OCI-LY7 (cell line): ENCODE results near the gene ENDOV. TPM values are rescaled to one million over a fixed set of nuclear protein-coding genes. Genes with fewer than 3 reads are reported as not detected.

Experiments
- BruUV-seq: library from RNA; stranded (reverse); fragments of 400-500 nt; replicated peaks from 2 replicates; lab custom pipeline; 2021; lab: Mats Ljungman, UMichigan
- CTCF ChIA-PET: fragments of 300-600 bp; sonication (Branson Sonifier 250); formaldehyde crosslinking; loops from one replicate; lab custom pipeline; 2022; ENCODE audit warnings: antibody characterized with exemption; ENCODE audit not compliant: unreplicated experiment; lab: Charles Lee
- POLR2A ChIA-PET: fragments of 300-600 bp; sonication (Branson Sonifier 250); formaldehyde crosslinking; loops from one replicate; lab custom pipeline; 2022; ENCODE audit warnings: antibody characterized with exemption; lab: Charles Lee
- DNase-seq: peaks from one replicate; pipeline ENCODE4 v3.0.0-alpha.2; 2015; ENCODE audit warnings: low spot score
- H2AFZ ChIP-seq: fragments of 200-600 bp; sonication (generic), shearing (Covaris generic); 2 replicates; pipeline ENCODE4 v1.6.1; 2014; ENCODE audit warnings: mild to moderate bottlenecking, antibody characterized with exemption, low read length, moderate library complexity
- H3K27ac ChIP-seq: fragments of 200-600 bp; sonication (generic); 2 replicates; pipeline ENCODE4 v1.5.1; 2014; ENCODE audit warnings: mixed run types, low read depth, mild to moderate bottlenecking, moderate library complexity, low read length, inconsistent platforms; ENCODE audit not compliant: poor library complexity, severe bottlenecking
- H3K36me3 ChIP-seq: fragments of 200-600 bp; sonication (generic); 2 replicates; pipeline ENCODE4 v1.6.1; 2014; ENCODE audit warnings: mild to moderate bottlenecking, antibody characterized with exemption, low read length, moderate library complexity, mixed read lengths; ENCODE audit not compliant: insufficient read depth
- H3K4me1 ChIP-seq: fragments of 200-600 bp; sonication (generic); 2 replicates; pipeline ENCODE4 v1.5.1; 2014; ENCODE audit warnings: mild to moderate bottlenecking, low read length; ENCODE audit not compliant: insufficient read depth, poor library complexity, severe bottlenecking
- H3K4me2 ChIP-seq: fragments of 200-600 bp; sonication (generic); 2 replicates; pipeline ENCODE4 v1.6.1; 2014; ENCODE audit warnings: mild to moderate bottlenecking, low read length
- H3K4me3 ChIP-seq: fragments of 200-600 bp; sonication (generic); 2 replicates; pipeline ENCODE4 v1.5.1; 2014; ENCODE audit warnings: mild to moderate bottlenecking, low read depth, low read length; ENCODE audit not compliant: poor library complexity, severe bottlenecking
- H3K79me2 ChIP-seq: fragments of 200-600 bp; sonication (generic); 2 replicates; pipeline ENCODE4 v1.6.1; 2016; ENCODE audit warnings: low read depth, mild to moderate bottlenecking, low read length, moderate library complexity, mixed read lengths; ENCODE audit not compliant: insufficient read depth
- H3K9me2 ChIP-seq: fragments of 200-600 bp; sonication (generic); 2 replicates; pipeline ENCODE4 v1.6.1; 2016; ENCODE audit warnings: mild to moderate bottlenecking, low read length, mixed read lengths; ENCODE audit not compliant: insufficient read depth
- H3K9me3 ChIP-seq: fragments of 200-600 bp; sonication (generic); 2 replicates; pipeline ENCODE4 v1.6.1; 2014; ENCODE audit warnings: mild to moderate bottlenecking, mixed run types, low read length, mixed read lengths
- H4K20me1 ChIP-seq: fragments of 200-600 bp; sonication (generic); 2 replicates; pipeline ENCODE4 v1.6.1; 2014; ENCODE audit warnings: mild to moderate bottlenecking, antibody characterized with exemption, low read length, moderate library complexity, mixed read lengths; ENCODE audit not compliant: insufficient read depth
- CTCF ChIP-seq: fragments of 200-600 bp; sonication (generic); conservative IDR thresholded peaks from 2 replicates; pipeline ENCODE4 v1.5.1; 2014; ENCODE audit warnings: mild to moderate bottlenecking, antibody characterized with exemption, low read length, moderate library complexity, mixed read lengths
- EZH2phosphoT487 ChIP-seq: fragments of 200-600 bp; sonication (generic); IDR thresholded peaks from 2 replicates; pipeline ENCODE4 v1.6.1; 2018; ENCODE audit warnings: low read depth, borderline replicate concordance, mild to moderate bottlenecking, mixed run types, antibody characterized with exemption, low read length, moderate library complexity, mixed read lengths
- intact Hi-C: fragments of 100-400 bp; cut with micrococcal nuclease; formaldehyde crosslinking; loops from one replicate; pipeline ENCODE4 v1.10.0; 2022; ENCODE audit not compliant: unreplicated experiment
- total RNA-seq, 2 experiments: library from RNA; depleted of rRNA in 1 of 2; stranded (reverse); fragments of >200 nt in 1 of 2; shearing (Covaris generic) in 1 of 2; gene quantifications; 2 replicates each; pipeline ENCODE4 v1.2.3, GENCODE V29; 2014 to 2022

The ENDOV gene
- total RNA-seq, 2 experiments from 2014 or later: 22.4 to 33.1 TPM

DNA sequence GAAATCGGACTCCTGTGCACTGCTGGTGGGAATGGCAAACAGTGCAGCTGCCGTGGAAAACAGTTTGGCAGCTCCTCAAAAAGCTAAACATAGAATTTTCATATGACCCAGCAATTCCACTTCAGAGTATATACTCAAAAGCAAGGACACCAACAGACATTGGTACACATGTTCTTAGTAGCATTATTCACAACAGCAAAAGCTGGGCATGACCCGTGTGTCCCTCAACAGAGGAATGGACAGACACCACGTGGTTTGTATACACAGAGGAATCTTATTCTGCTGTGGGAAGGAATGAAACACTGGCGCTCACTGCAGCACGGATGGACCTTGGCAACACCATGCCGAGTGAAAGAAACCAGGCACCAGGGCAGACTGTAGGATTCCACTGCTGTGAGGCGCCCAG is 45.5 kb downstream of the ENDOV start:
- intact Hi-C loops: no loop called here
- Histone ChIP-seq H3K9me3 (no peaks in the 10 kb centered on the region), H2AFZ (no peak overlapping the region), H3K36me3 (no peaks in the 10 kb centered on the region), H3K79me2 (no peaks in the 10 kb centered on the region), H3K4me3 (no peak overlapping the region), H3K4me2 (no peak overlapping the region), H3K9me2 (no peaks in the 10 kb centered on the region), H4K20me1 (no peaks in the 10 kb centered on the region), H3K4me1 (peaks cover 12% of the 10 kb centered on the region), H3K27ac (no peak overlapping the region)
- ChIA-PET POLR2A (no interaction called here), CTCF (no interaction called here)
- DNase-seq: no peak
- no peak for TF ChIP-seq EZH2phosphoT487
- no peak for TF ChIP-seq CTCF
- BruUV-seq: no TSS peak

GRCh38 chr17:80461528-80462160 is 46.7 kb downstream of the ENDOV start:
- Histone ChIP-seq H3K4me1 (peaks cover 4% of the 10 kb centered on the region), H3K79me2 (no peaks in the 10 kb centered on the region), H4K20me1 (no peaks in the 10 kb centered on the region), H3K4me3 (no peak overlapping the region), H3K9me2 (no peaks in the 10 kb centered on the region), H3K36me3 (no peaks in the 10 kb centered on the region), H3K9me3 (no peaks in the 10 kb centered on the region), H3K27ac (no peak overlapping the region), H2AFZ (no peak overlapping the region), H3K4me2 (no peak overlapping the region)
- ChIA-PET CTCF (no interaction called here), POLR2A (no interaction called here)
- intact Hi-C loops: no loop called here
- no TSS peak for BruUV-seq
- no peak for DNase-seq
- no peak for TF ChIP-seq EZH2phosphoT487
- TF ChIP-seq CTCF: no peak

DNA sequence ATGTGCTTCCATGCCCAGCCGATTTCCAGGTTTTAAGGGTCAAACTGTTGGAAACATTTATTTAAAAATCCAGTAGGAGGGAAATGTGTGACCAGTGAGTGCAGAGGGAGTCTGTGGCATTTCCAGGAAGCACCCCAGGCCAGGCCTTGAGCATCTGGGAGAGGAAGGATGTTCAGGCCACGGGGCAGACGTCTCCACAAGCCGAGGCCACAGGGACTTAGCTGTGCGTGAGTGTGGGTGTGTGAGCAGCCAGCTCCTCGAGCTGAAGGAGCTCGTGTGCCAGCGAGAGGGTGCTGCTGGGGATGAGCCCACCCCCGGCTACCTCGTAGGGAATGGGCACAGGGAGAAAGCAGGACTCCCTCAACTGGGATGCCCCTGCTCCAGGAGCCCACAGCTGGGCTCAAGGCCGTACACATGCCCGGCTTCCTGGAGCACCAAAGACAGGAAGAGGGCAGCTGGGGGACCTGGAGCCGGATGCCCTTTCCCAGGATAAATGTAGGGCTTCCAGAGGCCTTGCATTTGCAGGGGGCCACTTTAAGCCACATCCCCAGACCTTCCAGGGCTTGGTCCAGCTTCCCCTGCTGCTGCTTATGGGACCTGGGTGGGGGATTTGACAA is 48.9 kb downstream of the ENDOV start:
- Histone ChIP-seq H3K4me3 (no peak overlapping the region), H4K20me1 (no peaks in the 10 kb centered on the region), H3K4me1 (no peaks in the 10 kb centered on the region), H3K79me2 (no peaks in the 10 kb centered on the region), H2AFZ (no peak overlapping the region), H3K4me2 (no peak overlapping the region), H3K36me3 (no peaks in the 10 kb centered on the region), H3K27ac (no peak overlapping the region), H3K9me3 (no peaks in the 10 kb centered on the region), H3K9me2 (no peaks in the 10 kb centered on the region)
- POLR2A ChIA-PET: interaction anchor here (0.7 kb wide), 1 partner anchor 1259 kb away, joined by 3 read pairs; no protein-coding TSS in a partner anchor
- no peak for DNase-seq
- TF ChIP-seq CTCF (no peak), EZH2phosphoT487 (no peak)
- BruUV-seq: no TSS peak
- CTCF ChIA-PET: no interaction called here
- intact Hi-C loops: no loop called here
